ENCODE results near the gene AIG1.

The AIG1 gene

GRCh38 chr6:143385636-143386035 is 324.9 kb downstream of the AIG1 start:
- no peak for DNase-seq

- DNase-seq = no peak
Observed at GRCh38 chr6:143390278-143390677, 329.6 kb downstream of the AIG1 start.
